Measurements from ENCODE around the gene ENPP3. TPM values are rescaled to one million over a fixed set of nuclear protein-coding genes. Genes with fewer than 3 reads are reported as not detected.

Gene ENPP3
- total and polyA plus RNA-seq, 2 of the 13 experiments (the other 11 are each of a cell fraction or from before 2014, with no cell fraction given): 40.0 to 75.4 TPM

DNA sequence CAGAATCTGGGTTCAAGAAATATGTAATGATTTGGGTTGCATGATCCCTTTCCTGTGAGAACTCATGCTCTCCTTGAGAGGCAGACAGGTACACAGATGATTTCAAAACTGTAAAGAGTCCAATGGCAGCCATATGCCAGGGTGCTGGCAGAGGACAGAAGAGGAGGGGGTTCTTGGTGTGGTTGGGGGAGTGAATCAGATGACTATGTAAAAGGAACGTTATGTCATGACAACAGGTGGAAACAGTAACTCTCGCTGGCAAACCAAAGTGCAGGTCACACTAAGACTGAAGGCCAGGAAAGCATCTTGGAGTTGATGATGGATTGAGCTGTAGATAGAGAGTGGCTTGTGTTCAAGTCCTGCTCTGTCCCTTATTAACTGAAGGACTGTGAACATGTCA lies 43.8 kb downstream of the ENPP3 start:
- in situ Hi-C loops (cut with HindIII; ENCODE audit: extremely low pct_ligation_motif_present, low pct_unique_long_range_greater_than_20kb) (loop anchor here (25.0 kb wide), 1 partner anchor 531 kb away; no protein-coding TSS in a partner anchor), intact Hi-C loops (cut with micrococcal nuclease; ENCODE audit: unreplicated experiment) (no loop called here)
- no peaks in the 10 kb centered on the region for H3K4me1 ChIP-seq (ENCODE audit: insufficient read depth, low read length)
- no TSS peak for BruUV-seq (replicated peaks)
- peak; percentile 76 for TF ChIP-seq ZNF317 (CRISPR knock-in tag; IDR thresholded peaks at IDR 0.05)
- no peak for TF ChIP-seq ZSCAN22 (CRISPR knock-in tag; IDR thresholded peaks at IDR 0.05)
- ChIA-PET POLR2A (no interaction called here), CTCF (ENCODE audit: low intra/inter-chr PET ratio, low total read pairs) (no interaction called here)
- ATAC-seq: no peak
- no peak overlapping the region for H3K27ac ChIP-seq (ENCODE audit: extremely low read length, insufficient read depth, low read length)
- no peak overlapping the region for H3K4me2 ChIP-seq (ENCODE audit: low read depth, low read length)
- no peak overlapping the region for H2AFZ ChIP-seq (ENCODE audit: low read length)
- H3K27me3 ChIP-seq (ENCODE audit: control insufficient read depth in 1 of 2, insufficient read depth in 2 of 2, low read length in 2 of 2): no peaks in the 10 kb centered on the region
- no peaks in the 10 kb centered on the region for H3K9me3 ChIP-seq (ENCODE audit: low read length)
- H3K4me3 ChIP-seq (replicated peaks in 1 of 3; ENCODE audit: insufficient read depth in 1 of 3, low read depth in 2 of 3, low read length in 3 of 3): no peak overlapping the region
- WGBS (ENCODE audit: low lambda C conversion rate): 90% methylated on average over 2 of the region's 2 CpGs
- H4K20me1 ChIP-seq (ENCODE audit: insufficient read depth, low read length): no peaks in the 10 kb centered on the region
- H3K36me3 ChIP-seq (replicated peaks in 1 of 2; ENCODE audit: control insufficient read depth in 1 of 2, insufficient read depth in 2 of 2, low read length in 2 of 2): peaks cover 20 to 77% of the 10 kb centered on the region in 2 experiments
- H3K9ac ChIP-seq (ENCODE audit: insufficient read depth, low read depth, low read length): no peak overlapping the region
- DNase-seq (ENCODE audit: low spot score): no peak
- H3K79me2 ChIP-seq (ENCODE audit: insufficient read depth, low read length): no peaks in the 10 kb centered on the region
- no peak for FAIRE-seq

DNA sequence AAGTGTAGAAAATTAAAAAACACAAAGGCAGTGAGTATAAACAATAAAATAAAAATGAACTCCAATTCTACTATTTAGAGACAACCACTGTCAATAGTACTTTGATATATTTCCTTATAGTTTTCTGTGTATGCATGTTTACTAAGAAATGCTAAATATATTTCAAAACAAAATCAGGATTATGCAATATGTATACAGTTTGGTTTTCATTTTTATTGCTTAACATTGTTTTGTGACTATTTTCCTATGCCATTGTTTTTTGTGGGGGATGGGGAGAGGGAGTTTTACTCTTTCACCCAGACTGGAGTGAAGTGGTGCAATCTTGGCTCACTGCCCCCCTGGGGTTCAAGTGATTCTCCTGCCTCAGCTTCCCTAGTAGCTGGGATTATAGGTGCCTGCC lies 44.5 kb downstream of the ENPP3 start:
- Histone ChIP-seq H3K4me3 (replicated peaks in 1 of 3; ENCODE audit: insufficient read depth in 1 of 3, low read depth in 2 of 3, low read length in 3 of 3) (no peak overlapping the region), H3K4me1 (ENCODE audit: insufficient read depth, low read length) (no peaks in the 10 kb centered on the region), H4K20me1 (ENCODE audit: insufficient read depth, low read length) (no peaks in the 10 kb centered on the region), H3K36me3 (replicated peaks in 1 of 2; ENCODE audit: control insufficient read depth in 1 of 2, insufficient read depth in 2 of 2, low read length in 2 of 2) (peaks cover 21 to 82% of the 10 kb centered on the region in 2 experiments), H3K27ac (ENCODE audit: extremely low read length, insufficient read depth, low read length) (no peak overlapping the region), H3K9ac (ENCODE audit: insufficient read depth, low read depth, low read length) (no peak overlapping the region), H2AFZ (ENCODE audit: low read length) (no peak overlapping the region), H3K27me3 (ENCODE audit: control insufficient read depth in 1 of 2, insufficient read depth in 2 of 2, low read length in 2 of 2) (no peaks in the 10 kb centered on the region), H3K9me3 (ENCODE audit: low read length) (no peaks in the 10 kb centered on the region), H3K79me2 (ENCODE audit: insufficient read depth, low read length) (no peaks in the 10 kb centered on the region), H3K4me2 (ENCODE audit: low read depth, low read length) (no peak overlapping the region)
- ATAC-seq: no peak
- DNase-seq (ENCODE audit: low spot score): no peak
- no TSS peak for BruUV-seq (replicated peaks)
- no peak for FAIRE-seq
- TF ChIP-seq CEBPB (IDR thresholded peaks at IDR 0.05; ENCODE audit: borderline replicate concordance, low read depth, low read length): peak; percentile 37; the same call in 1 of the 2 replicates
- TF ChIP-seq, protein P1, sequence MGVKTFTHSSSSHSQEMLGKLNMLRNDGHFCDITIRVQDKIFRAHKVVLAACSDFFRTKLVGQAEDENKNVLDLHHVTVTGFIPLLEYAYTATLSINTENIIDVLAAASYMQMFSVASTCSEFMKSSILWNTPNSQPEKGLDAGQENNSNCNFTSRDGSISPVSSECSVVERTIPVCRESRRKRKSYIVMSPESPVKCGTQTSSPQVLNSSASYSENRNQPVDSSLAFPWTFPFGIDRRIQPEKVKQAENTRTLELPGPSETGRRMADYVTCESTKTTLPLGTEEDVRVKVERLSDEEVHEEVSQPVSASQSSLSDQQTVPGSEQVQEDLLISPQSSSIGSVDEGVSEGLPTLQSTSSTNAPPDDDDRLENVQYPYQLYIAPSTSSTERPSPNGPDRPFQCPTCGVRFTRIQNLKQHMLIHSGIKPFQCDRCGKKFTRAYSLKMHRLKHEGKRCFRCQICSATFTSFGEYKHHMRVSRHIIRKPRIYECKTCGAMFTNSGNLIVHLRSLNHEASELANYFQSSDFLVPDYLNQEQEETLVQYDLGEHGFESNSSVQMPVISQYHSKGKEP (CRISPR knock-in tag; IDR thresholded peaks at IDR 0.05): no peak
- no peak for TF ChIP-seq CHD2 (IDR thresholded peaks at IDR 0.05; ENCODE audit: low read depth, low read length)
- ChIA-PET CTCF (ENCODE audit: low intra/inter-chr PET ratio, low total read pairs) (no interaction called here), POLR2A (no interaction called here)
- intact Hi-C loops (cut with micrococcal nuclease; ENCODE audit: unreplicated experiment): no loop called here
- in situ Hi-C loops (cut with HindIII; ENCODE audit: extremely low pct_ligation_motif_present, low pct_unique_long_range_greater_than_20kb): loop anchor here (25.0 kb wide), 1 partner anchor 531 kb away; no protein-coding TSS in a partner anchor
